HepG2 (cell line): Measurements from ENCODE around the gene AP4M1. TPM values are rescaled to one million over a fixed set of nuclear protein-coding genes. Genes with fewer than 3 reads are reported as not detected.

ENCODE experiments used
- ARID2 ChIP-seq: sonication (generic); formaldehyde crosslinking; IDR thresholded peaks from 2 replicates; pipeline ENCODE4 v1.8.1; 2022; ENCODE audit warnings: mild to moderate bottlenecking, missing genetic modification reagents, borderline replicate concordance
- FOXA1 ChIP-seq, 2 experiments: fragments of 450-650 bp in 1 of 2; sonication (generic) in 1 of 2; formaldehyde crosslinking in 1 of 2; IDR thresholded peaks; 2 replicates each; pipeline versions ENCODE4 v1.4.0 to v1.6.1; 2016 to 2020; ENCODE audit warnings: missing genetic modification reagents in 1 of 2
- HDAC6 ChIP-seq: fragments of 200-600 bp; sonication (generic); IDR thresholded peaks from 2 replicates; pipeline ENCODE4 v1.7.0; 2017; ENCODE audit warnings: mild to moderate bottlenecking, antibody characterized with exemption, low read length, low read depth
- JARID2 ChIP-seq: sonication (generic); formaldehyde crosslinking; IDR thresholded peaks from 2 replicates; pipeline ENCODE4 v1.8.1; 2023; ENCODE audit warnings: missing genetic modification reagents, inconsistent platforms; ENCODE audit not compliant: insufficient replicate concordance
- JUN ChIP-seq: sonication (generic); formaldehyde crosslinking; IDR thresholded peaks from 2 replicates; pipeline ENCODE4 v1.4.0; 2020; ENCODE audit warnings: mild to moderate bottlenecking, missing genetic modification reagents
- KLF11 ChIP-seq: IDR thresholded peaks from 2 replicates; pipeline ENCODE4 v1.6.1; 2016; ENCODE audit warnings: missing compliant biosample characterization
- MYC ChIP-seq: sonication (generic); formaldehyde crosslinking; IDR thresholded peaks from 2 replicates; pipeline ENCODE4 v1.9.0; 2021; ENCODE audit warnings: missing genetic modification reagents, borderline replicate concordance
- PITX1 ChIP-seq: sonication (generic); formaldehyde crosslinking; IDR thresholded peaks from 2 replicates; pipeline ENCODE4 v1.5.1; 2020; ENCODE audit warnings: mild to moderate bottlenecking, missing genetic modification reagents
- SIN3B ChIP-seq: fragments of 150-350 bp; IDR thresholded peaks from 2 replicates; pipeline ENCODE4 v1.6.1; 2014; ENCODE audit warnings: low read length
- ZFP1 ChIP-seq: IDR thresholded peaks from 2 replicates; pipeline ENCODE4 v1.6.1; 2016
- ZFP90 ChIP-seq: sonication (generic); formaldehyde crosslinking; IDR thresholded peaks from 2 replicates; pipeline ENCODE4 v1.8.0; 2022; ENCODE audit warnings: missing genetic modification reagents, mild to moderate bottlenecking, inconsistent platforms, borderline replicate concordance
- ZMYM3 ChIP-seq: sonication (generic); formaldehyde crosslinking; IDR thresholded peaks from 2 replicates; pipeline ENCODE4 v1.5.1; 2020; ENCODE audit warnings: mild to moderate bottlenecking, missing genetic modification reagents
- ZNF329 ChIP-seq: sonication (generic); formaldehyde crosslinking; IDR thresholded peaks from 2 replicates; pipeline ENCODE4 v1.9.0; 2021; ENCODE audit warnings: low read depth, mild to moderate bottlenecking, missing genetic modification reagents
- ZNF564 ChIP-seq: sonication (generic); formaldehyde crosslinking; IDR thresholded peaks from 2 replicates; pipeline ENCODE4 v1.8.1; 2023; ENCODE audit warnings: mild to moderate bottlenecking, missing genetic modification reagents
- ZNF768 ChIP-seq: sonication (generic); formaldehyde crosslinking; IDR thresholded peaks from 2 replicates; pipeline ENCODE4 v1.4.0; 2020; ENCODE audit warnings: missing genetic modification reagents
- ZNF773 ChIP-seq: sonication (generic); formaldehyde crosslinking; IDR thresholded peaks from 2 replicates; pipeline ENCODE4 v1.4.0; 2020; ENCODE audit warnings: missing genetic modification reagents, borderline replicate concordance
- ZNF781 ChIP-seq: sonication (generic); formaldehyde crosslinking; IDR thresholded peaks from 2 replicates; pipeline ENCODE4 v1.5.1; 2020; ENCODE audit warnings: borderline replicate concordance, mild to moderate bottlenecking, missing genetic modification reagents; ENCODE audit errors: not compliant biosample characterization
- ZNF878 ChIP-seq: sonication (generic); formaldehyde crosslinking; IDR thresholded peaks from 2 replicates; pipeline ENCODE4 v1.8.1; 2023; ENCODE audit warnings: mild to moderate bottlenecking, missing genetic modification reagents, moderate library complexity
- polyA plus RNA-seq, 8 experiments: library from polyadenylated mRNA; depleted of rRNA in 3 of 8; stranded (reverse) in 7 of 8; unstranded in 1 of 8; fragments of >200 nt; fragmentation: Illumina TruSeq in 4 of 8; extraction: Trizol in 4 of 8; gene quantifications; 2 replicates each; pipeline versions ENCODE4 v1.2.1 to v1.2.3, GENCODE V29; 2011 to 2016; ENCODE audit warnings: low read depth in 4 of 8, missing spikeins in 1 of 8, mixed read lengths in 1 of 8; ENCODE audit not compliant: insufficient read depth in 1 of 8
- total RNA-seq, 5 experiments: library from RNA; depleted of rRNA; stranded (reverse); fragments of >200 nt; fragmentation: Illumina TruSeq; extraction: Trizol; gene quantifications; 2 replicates each; pipeline ENCODE4 v1.2.3, GENCODE V29; 2016; ENCODE audit warnings: low read depth in 1 of 5
- TF ChIP-seq, protein P1 (sequence below): sonication (generic); formaldehyde crosslinking; IDR thresholded peaks from 2 replicates; pipeline ENCODE4 v1.8.0; 2022; ENCODE audit warnings: mild to moderate bottlenecking, missing genetic modification reagents, borderline replicate concordance
- TF ChIP-seq, protein P2 (sequence below): sonication (generic); formaldehyde crosslinking; IDR thresholded peaks from 2 replicates; pipeline ENCODE4 v1.4.0; 2020; ENCODE audit warnings: missing genetic modification reagents
- TF ChIP-seq, protein P3 (sequence below): IDR thresholded peaks from 2 replicates; pipeline ENCODE4 v1.6.1; 2012; ENCODE audit warnings: inconsistent platforms
- TF ChIP-seq, protein P4 (sequence below): sonication (generic); formaldehyde crosslinking; IDR thresholded peaks from 2 replicates; pipeline ENCODE4 v1.4.0; 2020; ENCODE audit warnings: missing genetic modification reagents
- TF ChIP-seq, protein P5 (sequence below): sonication (generic); formaldehyde crosslinking; IDR thresholded peaks from 2 replicates; pipeline ENCODE4 v1.4.0; 2020; ENCODE audit warnings: missing genetic modification reagents

The AP4M1 gene
- total and polyA plus RNA-seq, 2 of the 13 experiments (the other 11 are each of a cell fraction or from before 2014, with no cell fraction given) = 6.3 to 9.7 TPM

DNA sequence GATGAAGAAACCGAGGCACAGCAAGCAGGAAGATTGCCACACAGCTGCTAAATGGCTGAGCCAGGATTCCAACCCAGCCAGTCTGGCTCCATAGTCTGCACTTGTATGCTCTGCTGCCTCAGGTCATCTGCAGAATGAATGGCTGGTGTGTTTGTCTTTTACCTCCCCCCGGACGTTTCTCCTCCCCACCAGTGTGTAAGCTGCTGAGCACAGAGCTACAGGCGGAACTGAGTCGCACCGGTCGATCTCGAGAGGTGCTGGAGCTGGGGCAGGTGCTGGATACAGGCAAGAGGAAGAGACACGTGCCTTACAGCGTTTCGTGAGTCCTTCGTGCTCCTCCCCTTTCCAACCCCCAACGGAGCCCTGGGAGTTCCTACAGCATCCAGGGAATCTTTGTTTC lies 20.6 kb downstream of the AP4M1 start (continued):
- TF ChIP-seq, protein P1, sequence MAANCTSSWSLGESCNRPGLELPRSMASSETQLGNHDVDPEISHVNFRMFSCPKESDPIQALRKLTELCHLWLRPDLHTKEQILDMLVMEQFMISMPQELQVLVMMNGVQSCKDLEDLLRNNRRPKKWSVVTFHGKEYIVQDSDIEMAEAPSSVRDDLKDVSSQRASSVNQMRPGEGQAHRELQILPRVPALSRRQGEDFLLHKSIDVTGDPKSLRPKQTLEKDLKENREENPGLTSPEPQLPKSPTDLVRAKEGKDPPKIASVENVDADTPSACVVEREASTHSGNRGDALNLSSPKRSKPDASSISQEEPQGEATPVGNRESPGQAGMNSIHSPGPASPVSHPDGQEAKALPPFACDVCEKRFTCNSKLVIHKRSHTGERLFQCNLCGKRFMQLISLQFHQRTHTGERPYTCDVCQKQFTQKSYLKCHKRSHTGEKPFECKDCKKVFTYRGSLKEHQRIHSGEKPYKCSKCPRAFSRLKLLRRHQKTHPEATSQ (CRISPR knock-in tag) = no peak
- TF ChIP-seq ZFP90 = no peak
- peak; percentile 51; the same call in 1 of the 2 replicates for TF ChIP-seq ZNF564 (CRISPR knock-in tag)
- TF ChIP-seq ZNF768 (CRISPR knock-in tag) = no peak; the same call in 1 of the 2 replicates
- TF ChIP-seq, protein P2, sequence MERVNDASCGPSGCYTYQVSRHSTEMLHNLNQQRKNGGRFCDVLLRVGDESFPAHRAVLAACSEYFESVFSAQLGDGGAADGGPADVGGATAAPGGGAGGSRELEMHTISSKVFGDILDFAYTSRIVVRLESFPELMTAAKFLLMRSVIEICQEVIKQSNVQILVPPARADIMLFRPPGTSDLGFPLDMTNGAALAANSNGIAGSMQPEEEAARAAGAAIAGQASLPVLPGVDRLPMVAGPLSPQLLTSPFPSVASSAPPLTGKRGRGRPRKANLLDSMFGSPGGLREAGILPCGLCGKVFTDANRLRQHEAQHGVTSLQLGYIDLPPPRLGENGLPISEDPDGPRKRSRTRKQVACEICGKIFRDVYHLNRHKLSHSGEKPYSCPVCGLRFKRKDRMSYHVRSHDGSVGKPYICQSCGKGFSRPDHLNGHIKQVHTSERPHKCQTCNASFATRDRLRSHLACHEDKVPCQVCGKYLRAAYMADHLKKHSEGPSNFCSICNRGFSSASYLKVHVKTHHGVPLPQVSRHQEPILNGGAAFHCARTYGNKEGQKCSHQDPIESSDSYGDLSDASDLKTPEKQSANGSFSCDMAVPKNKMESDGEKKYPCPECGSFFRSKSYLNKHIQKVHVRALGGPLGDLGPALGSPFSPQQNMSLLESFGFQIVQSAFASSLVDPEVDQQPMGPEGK = peak; percentile 99
- TF ChIP-seq ZFP1 = no peak
- no peak for TF ChIP-seq ZNF878 (CRISPR knock-in tag)
- peak; percentile 26; the same call in 1 of the 2 replicates for TF ChIP-seq PITX1 (CRISPR knock-in tag)
- no peak for TF ChIP-seq SIN3B
- no peak for TF ChIP-seq HDAC6
- TF ChIP-seq MYC (CRISPR knock-in tag) = peak; percentile 76
- no peak for TF ChIP-seq ZNF773 (CRISPR knock-in tag)
- no peak for TF ChIP-seq ZNF781
- TF ChIP-seq FOXA1 (IDR thresholded peaks at IDR 0.05) = no peak
- peak; percentile 65; the same call in 1 of the 2 replicates for TF ChIP-seq FOXA1 (CRISPR knock-in tag; IDR thresholded peaks at IDR 0.05)
- TF ChIP-seq KLF11 = no peak
- TF ChIP-seq JUN (CRISPR knock-in tag) = 0 out of 2 replicates have a peak, but pooled peaks have one; percentile 63
- no peak for TF ChIP-seq JARID2 (CRISPR knock-in tag)
- TF ChIP-seq, protein P3, sequence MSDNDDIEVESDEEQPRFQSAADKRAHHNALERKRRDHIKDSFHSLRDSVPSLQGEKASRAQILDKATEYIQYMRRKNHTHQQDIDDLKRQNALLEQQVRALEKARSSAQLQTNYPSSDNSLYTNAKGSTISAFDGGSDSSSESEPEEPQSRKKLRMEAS = peak; percentile 92
- TF ChIP-seq, protein P4, sequence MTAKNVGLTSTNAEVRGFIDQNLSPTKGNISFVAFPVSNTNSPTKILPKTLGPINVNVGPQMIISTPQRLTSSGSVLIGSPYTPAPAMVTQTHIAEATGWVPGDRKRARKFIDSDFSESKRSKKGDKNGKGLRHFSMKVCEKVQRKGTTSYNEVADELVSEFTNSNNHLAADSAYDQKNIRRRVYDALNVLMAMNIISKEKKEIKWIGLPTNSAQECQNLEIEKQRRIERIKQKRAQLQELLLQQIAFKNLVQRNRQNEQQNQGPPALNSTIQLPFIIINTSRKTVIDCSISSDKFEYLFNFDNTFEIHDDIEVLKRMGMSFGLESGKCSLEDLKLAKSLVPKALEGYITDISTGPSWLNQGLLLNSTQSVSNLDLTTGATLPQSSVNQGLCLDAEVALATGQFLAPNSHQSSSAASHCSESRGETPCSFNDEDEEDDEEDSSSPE (CRISPR knock-in tag) = peak; percentile 37; the same call in 1 of the 2 replicates
- no peak for TF ChIP-seq ARID2
- peak; percentile 42 for TF ChIP-seq ZMYM3 (CRISPR knock-in tag)
- no peak for TF ChIP-seq ZNF329
- TF ChIP-seq, protein P5, sequence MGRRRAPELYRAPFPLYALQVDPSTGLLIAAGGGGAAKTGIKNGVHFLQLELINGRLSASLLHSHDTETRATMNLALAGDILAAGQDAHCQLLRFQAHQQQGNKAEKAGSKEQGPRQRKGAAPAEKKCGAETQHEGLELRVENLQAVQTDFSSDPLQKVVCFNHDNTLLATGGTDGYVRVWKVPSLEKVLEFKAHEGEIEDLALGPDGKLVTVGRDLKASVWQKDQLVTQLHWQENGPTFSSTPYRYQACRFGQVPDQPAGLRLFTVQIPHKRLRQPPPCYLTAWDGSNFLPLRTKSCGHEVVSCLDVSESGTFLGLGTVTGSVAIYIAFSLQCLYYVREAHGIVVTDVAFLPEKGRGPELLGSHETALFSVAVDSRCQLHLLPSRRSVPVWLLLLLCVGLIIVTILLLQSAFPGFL (CRISPR knock-in tag) = no peak
